B cell (primary cell): ENCODE data around the gene BRWD1.

ENCODE experiments used
- EZH2 ChIP-seq: IDR thresholded peaks from 2 replicates; pipeline ENCODE4 v1.6.1; 2012; ENCODE audit warnings: borderline replicate concordance, low read depth, mild to moderate bottlenecking, moderate library complexity, low read length; ENCODE audit not compliant: insufficient read depth, poor library complexity, severe bottlenecking
- TF ChIP-seq, protein P1 (sequence below): fragments of 200-600 bp; IDR thresholded peaks from one replicate; pipeline ENCODE4 v1.8.0; 2022; ENCODE audit warnings: antibody characterized with exemption, mild to moderate bottlenecking

DNA sequence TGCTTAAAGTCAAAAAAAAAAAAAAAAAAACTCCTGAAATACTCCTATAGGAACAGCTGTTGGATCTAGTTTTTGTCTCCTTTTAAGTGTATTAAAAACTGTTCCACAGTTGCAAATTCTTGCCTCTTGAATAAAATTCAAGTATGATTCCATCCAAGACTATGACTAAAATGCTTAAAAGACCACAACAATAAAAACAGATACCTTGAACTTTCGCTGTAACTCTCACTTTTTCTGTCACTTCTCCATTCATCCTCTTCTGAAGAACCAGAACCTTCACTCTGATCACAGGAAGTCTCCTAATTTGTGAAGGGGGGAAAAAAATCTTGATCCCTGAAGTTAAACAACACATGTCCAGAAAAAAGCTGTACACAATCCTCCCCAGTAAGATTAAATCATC, 75.2 kb downstream of the BRWD1 start:
- no peak for TF ChIP-seq EZH2
- TF ChIP-seq, protein P1, sequence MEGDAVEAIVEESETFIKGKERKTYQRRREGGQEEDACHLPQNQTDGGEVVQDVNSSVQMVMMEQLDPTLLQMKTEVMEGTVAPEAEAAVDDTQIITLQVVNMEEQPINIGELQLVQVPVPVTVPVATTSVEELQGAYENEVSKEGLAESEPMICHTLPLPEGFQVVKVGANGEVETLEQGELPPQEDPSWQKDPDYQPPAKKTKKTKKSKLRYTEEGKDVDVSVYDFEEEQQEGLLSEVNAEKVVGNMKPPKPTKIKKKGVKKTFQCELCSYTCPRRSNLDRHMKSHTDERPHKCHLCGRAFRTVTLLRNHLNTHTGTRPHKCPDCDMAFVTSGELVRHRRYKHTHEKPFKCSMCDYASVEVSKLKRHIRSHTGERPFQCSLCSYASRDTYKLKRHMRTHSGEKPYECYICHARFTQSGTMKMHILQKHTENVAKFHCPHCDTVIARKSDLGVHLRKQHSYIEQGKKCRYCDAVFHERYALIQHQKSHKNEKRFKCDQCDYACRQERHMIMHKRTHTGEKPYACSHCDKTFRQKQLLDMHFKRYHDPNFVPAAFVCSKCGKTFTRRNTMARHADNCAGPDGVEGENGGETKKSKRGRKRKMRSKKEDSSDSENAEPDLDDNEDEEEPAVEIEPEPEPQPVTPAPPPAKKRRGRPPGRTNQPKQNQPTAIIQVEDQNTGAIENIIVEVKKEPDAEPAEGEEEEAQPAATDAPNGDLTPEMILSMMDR = no peak
